Smooth muscle cell (in vitro differentiated cells): ENCODE measurements around the gene TBC1D8. TPM values are rescaled to one million over a fixed set of nuclear protein-coding genes. Genes with fewer than 3 reads are reported as not detected.

Source experiments
- DNase-seq: peaks from one replicate; lab custom pipeline; 2025; ENCODE audit not compliant: unreplicated experiment; lab: John Stamatoyannopoulos, UW
- H2AFZ ChIP-seq: fragments of 200-600 bp; sonication (generic); 2 replicates; pipeline ENCODE4 v1.6.0; 2016; ENCODE audit warnings: antibody characterized with exemption, low read depth, mild to moderate bottlenecking
- H3F3A ChIP-seq: fragments of 200-600 bp; sonication (generic); 2 replicates; pipeline ENCODE4 v1.6.0; 2017; ENCODE audit warnings: antibody characterized with exemption, low read depth
- H3K27ac ChIP-seq: fragments of 200-600 bp; sonication (generic); 2 replicates; pipeline ENCODE4 v1.5.1; 2016; ENCODE audit warnings: low read depth, mild to moderate bottlenecking
- H3K27me3 ChIP-seq: fragments of 200-600 bp; sonication (generic); 2 replicates; pipeline ENCODE4 v1.6.1; 2016; ENCODE audit warnings: low read depth, mild to moderate bottlenecking
- H3K36me3 ChIP-seq: fragments of 200-600 bp; sonication (generic); 2 replicates; pipeline ENCODE4 v1.5.1; 2016; ENCODE audit warnings: low read depth
- H3K4me1 ChIP-seq: fragments of 200-600 bp; sonication (generic); 2 replicates; pipeline ENCODE4 v1.5.1; 2016; ENCODE audit warnings: low read depth
- H3K4me2 ChIP-seq: fragments of 200-600 bp; sonication (generic); 2 replicates; pipeline ENCODE4 v1.6.0; 2016; ENCODE audit warnings: mild to moderate bottlenecking
- H3K4me3 ChIP-seq: fragments of 200-600 bp; sonication (generic); 2 replicates; pipeline ENCODE4 v1.5.1; 2016; ENCODE audit warnings: mild to moderate bottlenecking
- H3K79me2 ChIP-seq: fragments of 200-600 bp; sonication (generic); 2 replicates; pipeline ENCODE4 v1.6.0; 2016; ENCODE audit warnings: low read depth, mild to moderate bottlenecking
- H3K9ac ChIP-seq: fragments of 200-600 bp; sonication (generic); 2 replicates; pipeline ENCODE4 v1.6.0; 2016; ENCODE audit warnings: low read depth
- H3K9me3 ChIP-seq: fragments of 200-600 bp; sonication (generic); replicated peaks from 2 replicates; pipeline ENCODE4 v1.5.1; 2016; ENCODE audit warnings: low read depth
- H4K20me1 ChIP-seq: fragments of 200-600 bp; sonication (generic); 2 replicates; pipeline ENCODE4 v1.6.0; 2016; ENCODE audit warnings: low read depth
- WGBS: methylation state at CpG from one replicate; pipeline ENCODE4 v1.1.7; 2016; ENCODE audit warnings: low lambda C conversion rate; 5-methylcytosine and 5-hydroxymethylcytosine counted together
- polyA plus RNA-seq: library from polyadenylated mRNA; unstranded; fragments of >200 nt; fragmentation: Nextera tagmentation; extraction: Ambion mirVana; gene quantifications from 2 replicates; pipeline ENCODE4 v1.2.1, GENCODE V29; 2016
- total RNA-seq: library from RNA; depleted of rRNA; stranded (reverse); fragments of >200 nt; gene quantifications from 2 replicates; pipeline ENCODE4 v1.2.3, GENCODE V29; 2014
- TF ChIP-seq, protein P1 (sequence below): fragments of 200-600 bp; sonication (generic); IDR thresholded peaks from 2 replicates; pipeline ENCODE4 v1.5.1; 2017; ENCODE audit warnings: borderline replicate concordance, mild to moderate bottlenecking, antibody characterized with exemption; ENCODE audit not compliant: insufficient read depth, poor library complexity, severe bottlenecking

TBC1D8 gene
- total and polyA plus RNA-seq, 2 experiments from 2014 or later = 0.89 to 15.1 TPM

- Histone ChIP-seq H3K27ac (peak overlapping the region; percentile 64), H4K20me1 (no peaks in the 10 kb centered on the region), H3K4me2 (no peak overlapping the region), H3K4me1 (peaks cover 9% of the 10 kb centered on the region), H3K9ac (no peak overlapping the region), H3K79me2 (no peaks in the 10 kb centered on the region), H2AFZ (no peak overlapping the region), H3K9me3 (no peaks in the 10 kb centered on the region), H3K36me3 (no peaks in the 10 kb centered on the region), H3K4me3 (no peak overlapping the region), H3F3A (peaks cover 6% of the 10 kb centered on the region), H3K27me3 (no peaks in the 10 kb centered on the region)
- DNase-seq = no peak
- TF ChIP-seq, protein P1, sequence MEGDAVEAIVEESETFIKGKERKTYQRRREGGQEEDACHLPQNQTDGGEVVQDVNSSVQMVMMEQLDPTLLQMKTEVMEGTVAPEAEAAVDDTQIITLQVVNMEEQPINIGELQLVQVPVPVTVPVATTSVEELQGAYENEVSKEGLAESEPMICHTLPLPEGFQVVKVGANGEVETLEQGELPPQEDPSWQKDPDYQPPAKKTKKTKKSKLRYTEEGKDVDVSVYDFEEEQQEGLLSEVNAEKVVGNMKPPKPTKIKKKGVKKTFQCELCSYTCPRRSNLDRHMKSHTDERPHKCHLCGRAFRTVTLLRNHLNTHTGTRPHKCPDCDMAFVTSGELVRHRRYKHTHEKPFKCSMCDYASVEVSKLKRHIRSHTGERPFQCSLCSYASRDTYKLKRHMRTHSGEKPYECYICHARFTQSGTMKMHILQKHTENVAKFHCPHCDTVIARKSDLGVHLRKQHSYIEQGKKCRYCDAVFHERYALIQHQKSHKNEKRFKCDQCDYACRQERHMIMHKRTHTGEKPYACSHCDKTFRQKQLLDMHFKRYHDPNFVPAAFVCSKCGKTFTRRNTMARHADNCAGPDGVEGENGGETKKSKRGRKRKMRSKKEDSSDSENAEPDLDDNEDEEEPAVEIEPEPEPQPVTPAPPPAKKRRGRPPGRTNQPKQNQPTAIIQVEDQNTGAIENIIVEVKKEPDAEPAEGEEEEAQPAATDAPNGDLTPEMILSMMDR = no peak
- WGBS = 89% methylated on average over 18 of the region's 18 CpGs
Measured at GRCh38 chr2:101111262-101111838, 39.8 kb downstream of the TBC1D8 start.

DNA sequence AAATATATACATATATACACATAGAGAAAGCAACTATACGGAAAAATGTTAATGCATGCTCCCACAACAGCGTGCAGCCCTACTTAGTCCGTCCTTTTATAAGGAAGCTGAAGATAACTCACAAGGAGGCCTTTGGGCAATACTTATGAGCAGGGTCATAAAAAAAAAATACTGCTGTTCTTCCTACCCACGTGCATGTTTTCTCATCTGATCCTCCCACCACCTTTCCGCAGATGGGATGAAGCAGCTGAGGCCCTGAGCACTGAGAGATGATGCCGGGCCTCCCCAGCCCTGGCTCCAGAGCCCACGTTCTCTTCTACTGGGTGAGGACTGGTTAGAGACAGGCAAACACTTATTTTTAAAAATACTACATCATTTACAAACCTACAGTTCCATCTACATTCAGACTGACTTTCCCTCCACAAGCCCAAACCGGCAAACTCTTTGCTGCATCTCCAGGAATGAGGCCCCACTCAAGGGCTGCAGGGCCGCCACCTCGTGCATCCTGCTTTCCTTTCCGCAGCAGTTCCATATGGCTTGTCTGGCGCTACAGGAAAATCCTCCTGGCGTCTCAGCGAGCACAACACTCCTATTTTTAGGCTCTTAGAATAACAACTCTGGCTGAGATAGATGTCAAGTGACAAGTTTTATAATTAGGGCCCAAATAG, 41.6 kb downstream of the TBC1D8 start:
- Histone ChIP-seq H3K4me3 (no peak overlapping the region), H3K27ac (no peak overlapping the region), H3K4me2 (peak overlapping the region; percentile 52), H3K4me1 (peaks cover 9% of the 10 kb centered on the region), H3F3A (peaks cover 6% of the 10 kb centered on the region), H3K9ac (no peak overlapping the region), H4K20me1 (no peaks in the 10 kb centered on the region), H3K79me2 (no peaks in the 10 kb centered on the region), H3K9me3 (no peaks in the 10 kb centered on the region), H2AFZ (peak overlapping the region; percentile 13), H3K36me3 (no peaks in the 10 kb centered on the region), H3K27me3 (no peaks in the 10 kb centered on the region)
- DNase-seq = no peak
- 33% methylated on average over 14 of the region's 14 CpGs for WGBS
- TF ChIP-seq, protein P1 = no peak

DNA sequence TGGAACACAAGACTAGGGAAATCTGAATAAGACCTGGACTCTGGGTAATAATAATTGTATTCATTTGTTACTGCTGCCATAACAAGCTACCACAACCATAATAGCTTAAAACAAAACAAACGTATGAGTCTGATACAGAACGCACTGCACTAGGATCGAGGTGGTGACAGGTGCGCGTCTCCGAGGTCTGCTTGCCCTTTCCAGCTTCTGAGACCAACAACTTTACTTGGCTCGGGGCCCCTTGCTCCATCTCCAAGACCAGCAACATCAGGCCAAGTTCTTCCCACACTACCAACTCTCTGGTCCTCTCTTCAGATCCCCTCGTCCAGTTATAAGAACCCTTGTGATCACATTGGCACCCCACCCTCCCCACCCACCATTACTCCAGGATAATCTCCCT, 42.8 kb downstream of the TBC1D8 start:
- Histone ChIP-seq H3K27me3 (no peaks in the 10 kb centered on the region), H3K36me3 (no peaks in the 10 kb centered on the region), H4K20me1 (no peaks in the 10 kb centered on the region), H3K4me2 (no peak overlapping the region), H3K9ac (no peak overlapping the region), H3K9me3 (no peaks in the 10 kb centered on the region), H3K79me2 (no peaks in the 10 kb centered on the region), H3K4me3 (no peak overlapping the region), H3K4me1 (no peaks in the 10 kb centered on the region), H2AFZ (no peak overlapping the region), H3K27ac (no peak overlapping the region), H3F3A (peaks cover 3% of the 10 kb centered on the region)
- TF ChIP-seq, protein P1 = no peak
- WGBS = 98% methylated on average over 8 of the region's 8 CpGs
- DNase-seq = no peak

DNA sequence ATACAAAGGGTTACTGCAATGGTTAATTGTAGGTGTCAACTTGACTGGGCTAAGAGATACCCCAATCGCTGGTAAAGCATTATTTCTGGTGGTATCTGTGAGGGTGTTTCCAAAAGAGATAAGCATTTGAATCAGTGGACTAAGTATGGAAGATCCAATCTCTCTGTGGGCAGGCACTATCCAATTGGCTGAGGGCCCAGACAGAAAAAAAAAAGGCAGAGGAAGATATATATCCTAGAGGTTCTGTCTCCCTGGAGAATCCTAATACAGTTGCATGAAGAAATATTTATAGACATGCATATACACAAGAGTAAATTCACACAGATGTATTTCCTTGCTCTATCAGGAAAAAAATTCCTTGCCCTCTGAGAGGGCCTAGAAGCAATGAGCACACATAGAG, 43.9 kb downstream of the TBC1D8 start:
- Histone ChIP-seq H3K4me1 (no peaks in the 10 kb centered on the region), H4K20me1 (no peaks in the 10 kb centered on the region), H3K36me3 (no peaks in the 10 kb centered on the region), H3K4me3 (no peak overlapping the region), H2AFZ (no peak overlapping the region), H3K9me3 (no peaks in the 10 kb centered on the region), H3F3A (no peaks in the 10 kb centered on the region), H3K4me2 (no peak overlapping the region), H3K79me2 (no peaks in the 10 kb centered on the region), H3K9ac (no peak overlapping the region), H3K27me3 (no peaks in the 10 kb centered on the region), H3K27ac (no peak overlapping the region)
- DNase-seq = no peak
- TF ChIP-seq, protein P1 = no peak
- WGBS = 79% methylated on average over 1 of the region's 1 CpG
